ENCODE data around the gene PAM.
"Not testable (repeated sequence)": the region's sequence is repeated elsewhere in the genome, so short reads cannot be mapped to it uniquely, and the experiment has no call there.

Gene PAM

DNA sequence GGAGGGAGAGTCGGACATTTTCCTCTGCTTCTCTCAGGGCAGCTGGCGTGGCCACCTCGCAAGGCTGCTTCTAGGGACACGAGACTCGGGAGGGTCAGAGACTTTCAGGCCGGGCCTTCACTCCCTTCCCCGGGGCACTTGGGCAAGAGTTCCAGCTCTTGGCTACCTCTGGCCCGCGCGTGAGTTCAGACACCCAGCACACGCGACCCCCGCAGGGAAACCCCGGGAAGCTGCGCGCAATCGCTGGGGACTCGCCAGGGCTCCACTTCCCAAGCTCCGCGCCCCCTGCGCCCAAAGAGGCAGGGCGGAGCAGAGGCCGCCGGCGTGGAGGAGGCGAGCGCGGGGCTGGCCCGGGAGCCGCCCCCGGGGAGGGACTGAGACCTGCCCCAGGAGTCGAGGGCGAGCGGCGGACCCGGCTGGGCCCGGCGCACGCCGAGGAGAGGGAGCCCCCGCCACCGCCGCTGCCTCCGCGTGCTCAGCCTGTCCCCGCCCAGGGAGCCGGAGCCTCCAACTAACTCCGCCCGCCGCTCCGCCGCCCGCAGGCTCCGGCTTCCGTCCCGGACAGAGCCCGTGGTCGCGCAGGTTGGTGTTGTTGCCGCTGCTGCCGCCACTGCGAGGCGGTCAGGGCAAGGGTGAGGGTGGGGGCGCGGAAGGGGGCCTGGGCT, at the start of gene PAM:
Gene PAM (plus strand): TSS at position 539 of the 665 bp plus-strand sequence. CDS start 110,891 bp downstream, outside the sequence.
- peak; percentile 86 for DNase-seq

DNA sequence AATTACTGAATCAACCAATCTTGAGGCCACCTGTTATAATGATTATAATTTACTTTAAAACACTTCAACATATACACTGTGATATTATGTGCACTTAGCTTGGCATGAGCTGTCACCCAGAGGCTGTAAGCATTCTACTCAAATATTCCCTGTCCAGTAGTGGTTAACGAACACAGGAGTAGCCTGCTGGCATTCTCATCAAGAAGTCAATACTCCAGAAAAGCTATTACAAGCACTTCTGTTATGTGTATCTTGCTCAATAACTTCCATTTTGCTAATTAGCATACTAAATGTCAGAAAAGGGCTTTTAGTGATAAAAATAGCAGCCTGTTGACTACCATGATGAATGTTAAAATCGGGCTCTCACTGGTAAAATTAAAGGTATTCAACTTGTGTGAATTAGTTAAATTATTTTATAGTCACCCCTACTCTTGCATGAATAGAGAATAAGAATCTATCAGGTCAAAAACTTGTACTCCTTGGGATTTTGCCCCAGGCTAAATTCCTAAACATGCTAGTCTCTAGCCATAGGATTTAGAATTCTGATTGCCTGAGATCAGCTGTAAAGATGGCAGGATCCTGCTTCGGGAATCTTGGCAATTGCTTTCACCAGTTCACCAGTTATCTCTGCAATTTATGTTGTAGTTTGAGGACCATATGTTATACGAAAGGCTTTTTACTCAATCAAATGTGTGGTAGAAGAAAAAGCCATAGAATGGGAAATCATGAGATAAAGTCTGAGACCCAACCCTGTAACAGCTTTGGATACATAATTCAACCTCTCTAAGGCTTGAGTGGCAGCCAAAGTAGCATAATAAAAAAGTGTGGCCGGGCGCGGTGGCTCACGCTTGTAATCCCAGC, 43.4 kb upstream of the PAM start:
- no peak for DNase-seq

DNA sequence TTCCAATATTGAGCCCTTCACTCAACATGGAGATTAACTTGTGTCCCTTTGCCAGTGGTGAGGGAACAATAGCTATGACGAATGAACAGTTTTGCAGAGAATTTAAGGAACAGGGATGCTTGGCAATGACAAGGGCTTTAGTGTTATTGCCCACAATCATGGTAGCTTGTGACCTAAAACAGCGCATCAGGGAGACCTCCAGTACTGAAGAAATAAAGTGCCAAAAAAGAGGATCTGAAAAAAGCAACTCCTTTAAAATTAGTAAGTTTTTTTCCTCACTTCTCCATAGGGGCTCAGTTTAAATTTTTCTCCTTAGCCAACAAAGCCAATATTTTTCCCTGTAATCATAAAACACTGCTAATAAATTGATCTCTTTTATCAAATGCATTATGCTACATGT, 41.8 kb upstream of the PAM start:
- DNase-seq, result no peak

DNA sequence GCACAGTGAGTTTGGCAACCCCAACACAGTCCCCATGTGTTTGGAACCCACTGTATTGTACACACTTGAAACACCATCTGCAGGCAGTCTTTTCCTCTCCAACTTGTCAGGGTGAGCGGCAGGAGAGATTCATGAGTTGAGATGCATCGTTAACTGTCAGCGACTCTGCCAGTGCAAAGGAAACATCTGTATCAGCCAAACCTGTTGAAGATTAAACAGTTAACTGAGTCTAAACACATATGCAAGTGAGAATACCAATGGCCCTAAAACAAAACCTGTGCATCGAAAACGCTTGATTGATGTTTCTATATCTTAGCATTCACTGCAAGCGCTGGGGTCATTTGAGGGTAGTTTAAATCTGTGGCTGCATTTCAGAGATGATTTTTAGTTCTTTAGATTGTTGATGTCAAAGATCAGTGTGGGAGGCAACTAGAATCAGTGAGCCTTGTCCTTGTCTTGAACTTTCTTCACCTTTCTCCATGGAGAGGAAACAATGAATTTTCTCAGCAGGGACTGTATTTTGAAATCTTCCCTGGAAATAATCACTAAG, 41.3 kb upstream of the PAM start:
- no peak for DNase-seq

DNA sequence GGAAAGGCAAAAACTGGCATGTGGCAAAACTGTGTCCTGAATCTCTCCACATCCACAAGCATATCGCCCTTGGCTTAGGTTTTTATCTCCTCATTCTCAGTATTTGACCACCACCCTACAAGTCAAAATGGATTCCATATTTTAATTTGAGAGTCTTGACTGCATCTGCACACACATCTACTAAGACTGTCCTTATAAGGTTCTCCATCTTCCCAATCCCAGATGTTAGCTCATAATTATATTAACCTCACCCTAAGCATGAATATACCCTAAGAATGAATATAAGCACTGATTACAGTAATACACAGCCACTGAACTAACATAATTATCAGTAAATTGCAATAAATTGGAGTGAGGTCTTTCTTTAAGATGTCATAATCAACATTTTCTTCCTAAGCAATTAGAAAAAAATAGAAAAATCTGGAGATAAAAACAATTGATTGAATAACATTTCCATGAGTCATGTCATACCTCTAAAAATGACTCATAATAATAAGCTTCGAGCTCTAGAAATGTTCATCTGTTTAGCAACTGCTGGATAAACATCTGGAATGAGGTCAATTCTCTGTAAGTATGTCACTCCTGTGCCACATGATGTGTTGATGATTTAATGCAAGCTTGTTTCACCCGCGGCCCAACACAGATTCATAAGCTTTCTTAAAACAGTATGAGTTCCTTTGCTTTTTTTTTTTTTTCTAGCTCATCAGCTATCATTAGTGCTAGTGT, 39.9 kb upstream of the PAM start:
- DNase-seq, result no peak

DNA sequence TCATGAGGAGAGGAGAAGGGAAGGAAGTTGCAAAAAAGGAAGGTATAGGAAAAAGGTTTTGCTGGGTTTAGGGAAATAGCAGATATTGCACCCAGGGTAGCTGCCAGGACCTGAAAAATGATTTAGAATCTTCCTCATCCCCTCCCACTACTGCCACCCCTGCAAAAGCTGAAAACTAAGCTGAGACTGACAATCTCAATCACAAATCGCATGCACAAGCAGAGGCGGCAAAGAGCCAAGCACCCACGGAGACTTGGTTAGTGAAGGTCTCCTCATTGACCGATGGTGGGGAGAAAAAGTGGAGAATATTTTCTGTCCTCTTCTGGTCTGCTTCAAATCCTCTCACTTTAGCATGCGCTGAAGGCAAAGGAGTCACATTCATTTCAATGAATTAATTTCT, 39.1 kb upstream of the PAM start:
- DNase-seq, result no peak

DNA sequence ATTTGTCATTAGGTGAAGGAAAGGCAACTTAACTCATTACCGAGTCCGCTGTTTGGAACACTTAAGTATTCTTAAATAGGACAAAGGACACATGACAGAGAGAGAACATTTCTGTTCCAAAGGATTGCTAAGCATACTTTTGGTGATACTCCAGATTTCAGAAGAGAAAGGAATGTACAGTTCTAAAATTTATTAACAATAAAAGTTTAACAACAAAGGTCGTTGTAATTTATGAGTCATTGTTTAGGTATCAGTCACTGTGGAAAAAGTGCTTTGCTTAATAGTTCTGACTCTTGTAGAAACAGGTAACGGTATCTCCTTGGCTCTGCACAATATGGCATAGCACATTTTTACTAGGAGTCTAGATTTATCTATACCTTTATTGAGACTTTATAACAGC, 36.3 kb upstream of the PAM start:
- DNase-seq, result no peak

DNA sequence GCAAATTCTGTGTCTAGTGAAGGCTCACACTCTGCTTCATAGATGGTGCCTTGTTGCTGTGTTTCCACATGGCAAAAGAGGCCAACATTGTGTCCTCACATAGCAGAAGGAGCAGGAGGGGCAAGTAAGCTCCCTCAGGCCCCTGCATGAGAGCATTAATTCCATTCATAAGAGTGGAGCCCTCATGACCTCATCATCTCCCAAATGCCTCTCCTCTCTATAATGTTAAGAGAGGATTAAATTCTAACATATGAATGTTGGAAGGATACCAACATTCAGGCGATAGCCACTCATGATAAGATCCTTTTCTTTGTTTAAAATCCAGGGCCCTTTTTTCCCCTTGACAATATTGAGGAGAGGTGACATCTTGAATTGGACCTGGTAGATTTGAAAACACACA, 35.2 kb upstream of the PAM start:
- DNase-seq, result no peak

DNA sequence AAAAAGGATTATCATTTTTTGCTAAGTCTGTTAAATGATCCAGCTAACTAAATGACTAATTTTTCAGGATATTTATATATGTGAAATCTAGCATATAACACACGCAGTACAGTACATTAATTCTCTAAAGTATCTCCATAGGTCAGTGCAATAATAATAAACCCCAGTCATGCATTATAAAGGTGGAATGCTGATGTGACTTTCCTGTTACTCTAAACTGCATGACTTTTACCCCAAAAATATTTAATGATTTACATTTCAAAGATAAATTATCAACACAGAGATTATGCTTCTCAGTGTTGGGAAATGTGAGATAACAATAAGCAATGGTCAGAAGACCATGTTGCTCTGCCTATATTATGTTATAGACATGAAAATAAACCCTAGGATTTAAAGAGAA, 34.1 kb upstream of the PAM start:
- no peak for DNase-seq

DNA sequence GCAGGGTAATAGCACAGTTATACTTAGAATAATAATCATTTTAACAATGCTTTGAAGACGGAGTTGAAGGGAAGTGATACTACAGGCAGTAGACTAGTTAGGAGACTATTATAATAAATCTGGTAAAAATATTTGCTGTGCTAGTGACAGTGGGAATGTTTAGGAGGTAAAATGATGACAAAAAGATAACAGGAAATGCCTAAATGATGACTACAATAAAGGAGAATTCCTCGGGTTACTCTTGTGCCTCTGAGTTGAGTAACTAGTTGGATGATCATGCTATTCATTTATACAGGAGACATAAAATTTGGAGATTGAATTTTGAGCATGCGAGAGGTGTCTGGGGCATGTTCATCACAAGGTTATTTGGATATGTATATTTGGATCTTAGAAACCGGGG, 32.2 kb upstream of the PAM start:
- no peak for DNase-seq

DNA sequence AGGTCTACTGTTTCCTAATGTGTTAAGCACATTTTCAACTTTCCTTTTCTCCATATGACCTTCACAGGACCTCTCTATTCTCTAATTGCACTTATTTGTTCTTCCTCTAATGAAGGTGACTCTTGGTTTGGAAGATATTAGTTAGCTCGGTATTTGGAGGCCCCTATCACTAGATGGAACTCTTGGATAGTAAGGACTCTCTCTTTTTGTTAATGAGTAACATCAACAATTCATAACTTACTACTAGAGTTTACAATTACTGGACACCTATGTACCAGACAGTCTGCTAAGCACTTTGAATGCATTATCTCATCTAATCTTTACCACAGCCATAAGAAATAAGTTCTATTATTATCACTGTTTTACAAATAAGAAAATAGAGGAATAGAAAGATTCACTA, 23.4 kb upstream of the PAM start:
- DNase-seq, result no peak

DNA sequence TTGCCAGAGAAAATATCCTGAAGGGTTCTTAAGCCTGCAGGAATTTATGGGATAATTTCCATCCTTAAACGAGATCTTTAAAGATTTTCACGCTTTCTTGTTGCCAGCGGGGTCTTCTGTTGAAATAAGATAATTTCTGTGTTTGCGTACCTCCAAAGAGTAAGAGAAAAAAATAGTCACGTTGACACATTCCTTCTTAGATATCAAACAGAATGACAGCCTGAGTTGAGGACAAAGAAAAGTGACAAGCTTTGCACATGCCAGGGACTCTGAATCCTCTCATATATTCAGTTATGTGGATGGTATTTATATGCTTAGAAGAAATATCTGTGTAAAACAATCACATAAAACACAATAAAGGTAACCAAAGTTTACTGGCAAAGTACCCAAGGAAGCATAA, 21.6 kb upstream of the PAM start:
- no peak for DNase-seq

DNA sequence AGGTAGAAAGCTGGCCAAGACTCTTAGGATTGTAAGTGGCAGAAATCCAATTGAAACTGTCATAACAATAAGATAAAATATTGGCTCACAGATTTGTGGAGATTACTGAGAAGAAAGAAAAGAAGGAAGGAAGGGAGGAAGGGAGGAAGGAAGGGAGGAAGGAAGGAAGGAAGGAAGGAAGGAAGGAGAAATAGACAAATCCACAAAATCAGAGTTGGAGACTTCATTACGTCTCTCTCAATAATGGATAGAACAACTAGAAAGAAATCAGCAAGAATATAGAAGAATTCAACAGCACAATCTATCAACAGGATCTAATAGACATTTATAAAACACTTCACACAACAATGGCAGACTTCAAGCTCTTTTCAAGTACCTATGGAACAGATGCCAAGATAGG, 17.9 kb upstream of the PAM start:
- no peak for DNase-seq

DNA sequence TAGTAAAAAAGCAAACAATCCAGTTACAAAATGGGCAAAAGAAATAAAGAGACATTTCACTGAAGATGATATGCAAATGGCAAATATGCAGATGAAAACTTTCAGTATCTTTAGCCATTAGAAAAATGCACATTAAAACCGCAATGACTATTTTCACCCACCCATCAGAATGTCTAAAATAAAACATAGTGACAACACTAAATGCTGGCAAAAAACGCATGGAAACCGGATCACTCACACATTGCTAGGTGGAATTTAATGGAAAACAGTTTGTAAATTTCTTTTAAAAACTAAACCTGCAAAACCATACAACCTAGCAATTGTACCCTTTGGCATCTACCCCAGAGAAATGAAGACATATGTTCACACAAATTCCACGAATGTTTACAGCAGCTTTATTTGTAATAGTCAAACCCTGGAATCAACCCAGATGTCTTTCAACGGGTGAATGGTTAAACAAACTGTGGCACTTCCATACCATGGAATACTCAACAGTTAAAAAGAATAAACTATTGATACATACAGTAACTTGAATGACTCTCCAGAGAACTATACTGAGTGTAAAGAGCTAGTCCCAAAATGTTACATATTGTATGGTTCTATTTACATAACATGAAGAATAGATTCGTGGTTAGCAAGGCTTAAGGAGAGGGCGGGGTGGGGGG, 17.2 kb upstream of the PAM start:
- DNase-seq, result no peak

DNA sequence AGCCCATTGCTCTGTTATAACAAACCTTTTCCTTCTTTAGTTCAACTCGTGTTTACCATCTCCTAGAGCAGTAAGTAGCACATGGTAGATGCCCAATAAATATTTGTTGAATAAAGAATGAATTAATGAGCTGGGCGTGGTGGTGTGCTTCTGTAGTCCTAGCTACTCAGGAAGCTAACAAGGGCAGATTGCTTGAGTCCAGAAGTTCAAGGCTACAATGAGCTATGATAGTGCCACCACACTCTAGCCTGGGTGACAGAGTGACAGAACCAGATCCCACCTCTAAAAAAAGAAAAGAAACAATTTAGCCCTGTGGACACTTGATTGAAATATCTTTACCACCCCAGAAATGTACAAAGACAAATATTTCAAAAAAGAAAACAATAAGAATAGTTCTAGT, 14.6 kb upstream of the PAM start:
- no peak for DNase-seq

DNA sequence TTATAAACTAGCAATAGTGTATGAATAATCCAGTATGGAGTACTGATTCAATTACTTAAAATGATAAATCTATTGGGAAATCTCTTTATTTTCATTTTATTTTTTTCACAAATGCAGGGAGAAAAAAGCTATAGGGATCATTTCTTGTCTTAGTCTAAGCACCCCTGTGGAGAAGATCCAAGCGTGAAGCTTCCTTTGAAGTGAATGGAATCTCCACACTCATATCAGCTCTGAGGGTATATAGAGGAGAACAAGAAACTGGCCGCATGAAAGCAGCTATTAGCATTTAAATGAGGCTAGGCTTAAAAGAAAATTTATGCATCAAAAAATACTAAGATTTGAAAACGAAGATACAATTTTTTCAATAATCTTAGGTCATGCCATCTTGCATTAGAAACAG, 12.9 kb upstream of the PAM start:
- no peak for DNase-seq

DNA sequence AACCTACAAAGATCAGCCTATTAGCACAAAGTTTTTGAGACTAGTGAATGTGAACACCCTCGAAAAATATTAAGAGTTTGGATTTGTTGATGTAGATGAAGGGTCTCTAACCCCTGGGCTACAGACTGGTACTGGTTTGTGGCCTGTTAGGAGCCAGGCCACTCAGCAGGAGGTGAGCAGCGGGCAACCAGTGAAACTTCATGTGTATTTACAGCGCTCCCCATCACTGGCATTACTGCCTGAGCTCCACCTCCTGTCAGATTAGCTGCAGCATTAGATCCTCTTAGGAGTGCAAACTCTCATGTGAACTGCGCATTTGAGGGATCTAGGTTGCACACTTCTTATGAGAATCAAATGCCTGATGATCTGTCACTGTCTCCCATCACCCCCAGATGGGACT, 11.2 kb upstream of the PAM start:
- DNase-seq, result no peak

DNA sequence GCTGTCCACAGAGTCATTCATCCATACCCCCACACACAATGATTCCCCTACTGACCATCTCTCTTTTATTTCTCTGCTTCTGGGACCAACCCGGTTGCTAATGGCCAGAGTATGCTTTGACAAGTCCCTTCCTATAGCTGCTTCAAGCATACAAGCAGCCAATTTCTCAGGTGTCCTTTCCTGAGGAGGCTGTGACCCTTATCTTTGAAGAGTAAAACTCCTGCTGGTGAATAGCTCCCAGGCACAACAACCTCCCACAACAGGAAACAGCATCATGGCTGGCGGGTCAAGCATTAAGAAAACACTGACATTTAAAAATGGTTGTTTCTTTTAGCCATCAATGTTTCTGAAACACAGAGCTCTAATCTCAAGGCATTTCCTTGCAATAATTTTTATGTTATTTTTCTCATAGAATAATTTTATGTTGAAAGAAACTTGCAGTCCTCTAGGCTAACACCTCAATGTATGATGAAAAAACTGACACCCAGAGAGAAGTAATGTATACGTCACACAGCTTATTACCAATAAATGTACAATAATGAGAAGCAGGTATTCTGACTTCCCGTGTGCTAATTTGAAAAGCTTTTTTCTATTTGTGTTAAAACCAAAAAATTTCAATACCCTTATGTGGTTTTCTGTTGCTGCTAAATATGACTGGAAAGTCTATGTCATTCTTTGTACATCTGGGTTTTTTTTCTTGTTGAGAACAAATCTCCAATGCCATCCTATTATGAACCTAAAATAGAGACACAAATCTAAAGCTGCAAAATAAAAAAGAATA, 7.5 kb upstream of the PAM start:
- no peak for DNase-seq

DNA sequence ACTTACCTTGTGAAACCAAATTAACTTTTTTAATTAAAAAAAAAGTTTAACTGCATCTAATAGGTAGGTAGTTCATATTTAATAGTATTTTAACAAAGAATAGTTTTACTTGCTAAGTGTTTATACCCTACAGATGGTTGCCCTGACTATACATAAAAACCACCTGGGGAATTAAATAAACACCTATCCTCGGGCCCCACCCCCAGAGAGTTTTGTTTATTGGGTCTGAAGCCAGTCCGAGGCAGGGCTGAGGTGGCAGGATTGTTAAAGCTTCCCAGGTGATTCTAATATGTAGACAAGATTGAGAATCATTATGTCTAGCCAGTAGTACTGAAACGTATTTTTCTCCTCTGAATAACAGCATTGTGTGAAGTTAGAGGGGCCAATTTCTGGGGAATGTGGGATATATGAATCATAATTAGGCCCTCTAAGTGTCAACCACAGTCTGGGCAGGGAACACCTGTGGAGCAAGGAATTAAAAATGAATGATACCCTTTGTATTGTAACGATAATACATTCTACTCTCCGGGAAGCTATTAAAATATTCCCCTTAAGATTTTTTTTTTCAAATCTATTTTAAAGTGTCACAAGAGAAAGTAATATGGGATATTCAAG, 5.6 kb upstream of the PAM start:
- DNase-seq, result no peak

DNA sequence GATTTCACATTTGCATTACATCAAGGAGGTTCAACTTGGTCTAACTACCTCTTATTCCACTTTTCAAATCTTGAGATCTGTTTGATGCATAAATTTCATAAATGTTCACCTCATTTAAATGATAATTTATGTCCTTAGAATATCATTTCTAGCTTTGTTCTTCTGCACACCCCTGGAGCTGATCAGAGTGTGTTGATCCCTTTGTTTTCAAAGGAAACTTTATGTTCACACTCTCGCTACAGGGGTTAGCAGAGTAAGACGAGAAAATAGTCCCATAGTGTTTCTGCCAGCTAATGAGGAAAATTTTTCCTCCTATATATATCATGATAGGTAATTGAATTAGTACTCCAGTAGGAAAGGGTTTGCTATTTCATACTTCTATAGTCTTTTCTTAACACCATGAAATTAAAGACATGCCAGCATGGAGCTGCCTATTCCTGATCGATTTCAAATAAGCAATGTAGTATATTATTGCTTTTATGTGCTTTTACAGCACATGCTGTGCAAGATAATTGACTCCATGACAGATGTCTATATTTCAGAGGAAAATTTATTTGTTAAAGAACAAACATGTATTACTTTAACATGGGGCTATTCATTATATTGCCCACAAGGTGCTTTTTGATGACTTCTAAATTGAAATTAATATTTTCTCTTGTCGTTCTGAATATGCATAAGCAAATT, 4.8 kb upstream of the PAM start:
- no peak for DNase-seq

DNA sequence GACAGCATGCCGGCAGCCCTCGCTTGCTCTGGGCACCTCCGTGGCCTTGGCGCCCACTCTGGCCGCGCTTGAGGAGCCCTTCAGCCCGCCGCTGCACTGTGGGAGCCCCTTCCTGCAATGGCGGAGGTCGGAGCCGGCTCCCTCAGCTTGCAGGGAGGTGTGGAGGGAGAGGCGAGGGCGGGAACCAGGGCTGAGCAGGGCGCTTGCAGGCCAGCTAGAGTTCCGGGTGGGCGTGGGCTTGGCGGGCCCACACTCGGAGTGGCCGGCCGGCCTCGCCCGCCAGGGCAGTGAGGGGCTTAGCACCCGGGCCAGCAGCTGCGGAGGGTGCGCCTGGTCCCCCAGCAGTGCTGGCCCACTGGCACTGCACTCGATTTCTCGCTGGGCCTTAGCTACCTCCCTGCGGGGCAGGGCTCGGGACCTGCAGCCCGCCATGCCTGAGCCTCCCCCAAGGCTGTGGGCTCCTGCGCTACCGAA, 3.2 kb upstream of the PAM start:
- DNase-seq, result not testable (repeated sequence)

All from retina (tissue), 1 donor.